K562 (cell line): ENCODE data around the gene LONRF3. TPM values are rescaled to one million over a fixed set of nuclear protein-coding genes. Genes with fewer than 3 reads are reported as not detected.

Source experiments
- ATF7 ChIP-seq: fragments of 450-650 bp; IDR thresholded peaks from 2 replicates; pipeline ENCODE4 v1.7.1; 2014; ENCODE audit warnings: mild to moderate bottlenecking, moderate library complexity
- CCNT2 ChIP-seq: IDR thresholded peaks from 2 replicates; pipeline ENCODE4 v1.6.1; 2011; ENCODE audit warnings: borderline replicate concordance, low read depth, mild to moderate bottlenecking, moderate library complexity, mixed read lengths, low read length; ENCODE audit not compliant: insufficient read length; ENCODE audit errors: extremely low read depth
- CXXC5 ChIP-seq: fragments of 250-450 bp; sonication (Bioruptor Pico); IDR thresholded peaks from 2 replicates; pipeline ENCODE4 v1.8.0; 2022; ENCODE audit warnings: inconsistent platforms, mild to moderate bottlenecking, moderate library complexity
- EP400 ChIP-seq: fragments of 450-650 bp; IDR thresholded peaks from 2 replicates; pipeline ENCODE4 v1.6.1; 2017; ENCODE audit warnings: antibody characterized with exemption, mild to moderate bottlenecking, moderate library complexity
- JUND ChIP-seq, 2 experiments: IDR thresholded peaks; 2 replicates in 1 of 2; 3 replicates in 1 of 2; pipeline ENCODE4 v1.6.1; 2011; ENCODE audit warnings: borderline replicate concordance in 2 of 2, low read depth in 2 of 2, low read length in 2 of 2, improper control_type of control experiment in 1 of 2, missing biosample characterization in 1 of 2, missing genetic modification characterization in 1 of 2, missing genetic modification reagents in 1 of 2
- KLF16 ChIP-seq: IDR thresholded peaks from 2 replicates; pipeline ENCODE4 v1.6.1; 2016; ENCODE audit warnings: antibody characterized with exemption
- L3MBTL2 ChIP-seq: fragments of 450-650 bp; IDR thresholded peaks from 2 replicates; pipeline ENCODE4 v1.6.1; 2016; ENCODE audit warnings: mild to moderate bottlenecking, moderate library complexity
- MTA1 ChIP-seq: fragments of 450-650 bp; IDR thresholded peaks from 2 replicates; pipeline ENCODE4 v1.6.1; 2017; ENCODE audit warnings: borderline replicate concordance
- RNF219 ChIP-seq: fragments of 250-450 bp; sonication (Bioruptor Pico); IDR thresholded peaks from 2 replicates; pipeline ENCODE4 v1.5.0; 2022; ENCODE audit warnings: mild to moderate bottlenecking
- SIN3A ChIP-seq, 2 experiments: fragments of 150-350 bp in 1 of 2; IDR thresholded peaks; 2 replicates each; pipeline ENCODE4 v1.6.1; 2011 to 2016; ENCODE audit warnings: borderline replicate concordance in 2 of 2, low read depth in 2 of 2, low read length in 2 of 2, mild to moderate bottlenecking in 2 of 2, moderate library complexity in 2 of 2; ENCODE audit not compliant: control insufficient read depth in 1 of 2
- SMAD1 ChIP-seq: fragments of 150-350 bp; IDR thresholded peaks from 2 replicates; pipeline ENCODE4 v1.6.1; 2014; ENCODE audit warnings: low read length, low read depth; ENCODE audit not compliant: partially characterized antibody
- SUPT5H ChIP-seq: fragments of 450-650 bp; IDR thresholded peaks from 2 replicates; pipeline ENCODE4 v1.6.1; 2016
- ZFX ChIP-seq: sonication (generic); formaldehyde crosslinking; IDR thresholded peaks from 2 replicates; pipeline ENCODE4 v1.8.0; 2022; ENCODE audit warnings: mild to moderate bottlenecking, missing genetic modification reagents, moderate library complexity
- ZNF696 ChIP-seq: fragments of 250-450 bp; sonication (Bioruptor Pico); conservative IDR thresholded peaks from 2 replicates; pipeline ENCODE4 v1.4.0; 2020; ENCODE audit warnings: mild to moderate bottlenecking, moderate library complexity
- polyA plus RNA-seq, 8 experiments: library from polyadenylated mRNA; depleted of rRNA in 4 of 8; stranded (reverse) in 5 of 8; unstranded in 3 of 8; fragments of >200 nt; fragmentation: Nextera tagmentation in 2 of 8; fragmentation: Illumina TruSeq in 1 of 8; extraction: Ambion mirVana in 2 of 8; extraction: Trizol in 1 of 8; gene quantifications; 2 replicates each; pipeline versions ENCODE4 v1.2.1 to v1.2.3, GENCODE V29; 2011 to 2014; ENCODE audit warnings: inconsistent platforms in 1 of 8, missing spikeins in 1 of 8
- total RNA-seq, 7 experiments: library from RNA; depleted of rRNA in 6 of 7; stranded (reverse); fragments of >200 nt in 6 of 7; fragmentation: Illumina TruSeq in 2 of 7; extraction: Trizol in 2 of 7; gene quantifications; 2 replicates each; pipeline versions ENCODE4 v1.2.1 to v1.2.3, GENCODE V29; 2011 to 2021; ENCODE audit warnings: low replicate concordance in 1 of 7
- TF ChIP-seq, protein P1 (sequence below), 3 experiments: fragments of 200-800 bp in 1 of 3; fragments of 250-450 bp in 1 of 3; fragments of 450-650 bp in 1 of 3; sonication (Bioruptor Pico) in 1 of 3; sonication (Bioruptor generic) in 1 of 3; formaldehyde crosslinking in 1 of 3; IDR thresholded peaks; 2 replicates each; pipeline versions ENCODE4 v1.6.1 to v1.8.0; 2016 to 2022; ENCODE audit warnings: mild to moderate bottlenecking in 2 of 3, missing genetic modification characterization in 2 of 3, missing compliant biosample characterization in 1 of 3, moderate library complexity in 1 of 3
- TF ChIP-seq, protein P2 (sequence below), 2 experiments: IDR thresholded peaks; 2 replicates each; pipeline ENCODE4 v1.6.1; 2012; ENCODE audit warnings: improper control_type of control experiment in 2 of 2, low read depth in 2 of 2, low read length in 2 of 2, borderline replicate concordance in 1 of 2

Gene LONRF3
- total and polyA plus RNA-seq, 9 of the 15 experiments (the other 6 are each of a cell fraction or from before 2014, with no cell fraction given), result 1.3 to 22.0 (median 8.7) TPM

DNA sequence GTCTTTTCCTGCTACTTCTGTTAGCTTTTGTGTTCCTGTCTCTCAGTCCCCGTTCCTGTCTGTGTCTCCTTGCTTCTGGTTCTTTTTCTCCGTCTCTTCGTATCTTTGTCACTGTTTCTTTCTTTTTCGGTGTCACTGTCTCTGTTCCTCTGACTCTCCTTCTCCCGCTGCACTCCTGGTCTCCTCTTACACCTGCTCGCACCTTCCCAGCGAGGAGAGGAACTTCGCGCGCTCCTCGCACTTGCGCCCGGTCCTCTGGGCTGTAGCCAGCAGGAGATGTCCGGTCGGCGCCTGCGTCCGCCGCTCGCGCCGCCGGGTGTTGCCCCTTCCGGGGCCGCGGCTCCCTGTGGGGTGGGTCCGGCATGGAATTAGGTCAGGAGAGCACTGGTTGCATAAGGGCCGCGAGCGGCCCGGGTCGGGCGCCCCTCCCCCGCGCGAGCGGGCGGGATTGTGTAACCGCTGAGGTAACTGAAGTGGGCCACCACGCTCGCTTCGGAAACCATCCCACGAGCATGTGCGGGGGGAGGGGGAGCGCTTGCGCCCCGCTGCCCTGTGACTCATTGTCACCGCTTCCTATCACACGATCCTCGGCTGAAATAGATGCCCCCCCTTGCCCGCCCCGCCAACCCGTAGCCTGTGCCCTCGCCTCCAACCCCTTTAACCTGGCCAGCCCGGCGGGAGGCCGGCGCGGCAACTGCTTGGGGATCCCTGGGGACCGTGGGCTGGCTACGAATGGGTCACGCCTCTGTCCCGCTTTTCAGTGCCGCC is 1.6 kb downstream of the LONRF3 start (continued):
- peak; percentile 60; the same call in 1 of the 2 replicates for TF ChIP-seq ATF7
- no peak for TF ChIP-seq RNF219
- TF ChIP-seq MTA1, result no peak
- TF ChIP-seq CXXC5 (CRISPR knock-in tag), result peak; percentile 36
- TF ChIP-seq ZNF696 (CRISPR knock-in tag), result no peak
- TF ChIP-seq, protein P1, sequence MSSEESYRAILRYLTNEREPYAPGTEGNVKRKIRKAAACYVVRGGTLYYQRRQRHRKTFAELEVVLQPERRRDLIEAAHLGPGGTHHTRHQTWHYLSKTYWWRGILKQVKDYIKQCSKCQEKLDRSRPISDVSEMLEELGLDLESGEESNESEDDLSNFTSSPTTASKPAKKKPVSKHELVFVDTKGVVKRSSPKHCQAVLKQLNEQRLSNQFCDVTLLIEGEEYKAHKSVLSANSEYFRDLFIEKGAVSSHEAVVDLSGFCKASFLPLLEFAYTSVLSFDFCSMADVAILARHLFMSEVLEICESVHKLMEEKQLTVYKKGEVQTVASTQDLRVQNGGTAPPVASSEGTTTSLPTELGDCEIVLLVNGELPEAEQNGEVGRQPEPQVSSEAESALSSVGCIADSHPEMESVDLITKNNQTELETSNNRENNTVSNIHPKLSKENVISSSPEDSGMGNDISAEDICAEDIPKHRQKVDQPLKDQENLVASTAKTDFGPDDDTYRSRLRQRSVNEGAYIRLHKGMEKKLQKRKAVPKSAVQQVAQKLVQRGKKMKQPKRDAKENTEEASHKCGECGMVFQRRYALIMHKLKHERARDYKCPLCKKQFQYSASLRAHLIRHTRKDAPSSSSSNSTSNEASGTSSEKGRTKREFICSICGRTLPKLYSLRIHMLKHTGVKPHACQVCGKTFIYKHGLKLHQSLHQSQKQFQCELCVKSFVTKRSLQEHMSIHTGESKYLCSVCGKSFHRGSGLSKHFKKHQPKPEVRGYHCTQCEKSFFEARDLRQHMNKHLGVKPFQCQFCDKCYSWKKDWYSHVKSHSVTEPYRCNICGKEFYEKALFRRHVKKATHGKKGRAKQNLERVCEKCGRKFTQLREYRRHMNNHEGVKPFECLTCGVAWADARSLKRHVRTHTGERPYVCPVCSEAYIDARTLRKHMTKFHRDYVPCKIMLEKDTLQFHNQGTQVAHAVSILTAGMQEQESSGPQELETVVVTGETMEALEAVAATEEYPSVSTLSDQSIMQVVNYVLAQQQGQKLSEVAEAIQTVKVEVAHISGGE (CRISPR knock-in tag; IDR thresholded peaks at IDR 0.05), result peak in 1 of 3 experiments; percentile 65; a peak in 2 of 6 replicates
- peak in 1 of 2 experiments; percentile 25; a peak in 1 of 4 replicates for TF ChIP-seq SIN3A (IDR thresholded peaks at IDR 0.05; ENCODE audit: borderline replicate concordance in 2 of 2, control insufficient read depth in 1 of 2, low read depth in 2 of 2, low read length in 2 of 2)
- peak; percentile 49 for TF ChIP-seq SMAD1
- peak; percentile 56 for TF ChIP-seq CCNT2
- peak; percentile 16; the same call in 1 of the 2 replicates for TF ChIP-seq ZFX
- TF ChIP-seq SUPT5H, result peak; percentile 41; the same call in 1 of the 2 replicates
- TF ChIP-seq KLF16, result no peak
- TF ChIP-seq JUND (IDR thresholded peaks at IDR 0.05; ENCODE audit: borderline replicate concordance, low read depth, low read length), result peak; percentile 65
- TF ChIP-seq JUND (tag; IDR thresholded peaks at IDR 0.05; ENCODE audit: borderline replicate concordance, low read depth, low read length), result peak; percentile 16; the same call in 1 of the 3 replicates
- TF ChIP-seq, protein P2, sequence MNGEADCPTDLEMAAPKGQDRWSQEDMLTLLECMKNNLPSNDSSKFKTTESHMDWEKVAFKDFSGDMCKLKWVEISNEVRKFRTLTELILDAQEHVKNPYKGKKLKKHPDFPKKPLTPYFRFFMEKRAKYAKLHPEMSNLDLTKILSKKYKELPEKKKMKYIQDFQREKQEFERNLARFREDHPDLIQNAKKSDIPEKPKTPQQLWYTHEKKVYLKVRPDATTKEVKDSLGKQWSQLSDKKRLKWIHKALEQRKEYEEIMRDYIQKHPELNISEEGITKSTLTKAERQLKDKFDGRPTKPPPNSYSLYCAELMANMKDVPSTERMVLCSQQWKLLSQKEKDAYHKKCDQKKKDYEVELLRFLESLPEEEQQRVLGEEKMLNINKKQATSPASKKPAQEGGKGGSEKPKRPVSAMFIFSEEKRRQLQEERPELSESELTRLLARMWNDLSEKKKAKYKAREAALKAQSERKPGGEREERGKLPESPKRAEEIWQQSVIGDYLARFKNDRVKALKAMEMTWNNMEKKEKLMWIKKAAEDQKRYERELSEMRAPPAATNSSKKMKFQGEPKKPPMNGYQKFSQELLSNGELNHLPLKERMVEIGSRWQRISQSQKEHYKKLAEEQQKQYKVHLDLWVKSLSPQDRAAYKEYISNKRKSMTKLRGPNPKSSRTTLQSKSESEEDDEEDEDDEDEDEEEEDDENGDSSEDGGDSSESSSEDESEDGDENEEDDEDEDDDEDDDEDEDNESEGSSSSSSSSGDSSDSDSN (IDR thresholded peaks at IDR 0.05; ENCODE audit: borderline replicate concordance in 1 of 2, low read depth in 2 of 2, low read length in 2 of 2), result 0 out of 4 replicates have a peak, but pooled peaks of 1 of the 2 experiments have one; percentile 33
- TF ChIP-seq L3MBTL2, result peak; percentile 43
- peak; percentile 46; the same call in 1 of the 2 replicates for TF ChIP-seq EP400
